ENCODE data around the gene CIB2. TPM values are rescaled to one million over a fixed set of nuclear protein-coding genes. Genes with fewer than 3 reads are reported as not detected.

CIB2 gene
- total RNA-seq, 1 experiment from 2014 or later, result 17.3 TPM

GRCh38 chr15:78092261-78093041 is 38.8 kb downstream of the CIB2 start, which contains the start of gene SH2D7 (continued):
- TF ChIP-seq CEBPB (IDR thresholded peaks at IDR 0.05; ENCODE audit: low read depth) (no peak), ELF1 (IDR thresholded peaks at IDR 0.05; ENCODE audit: borderline replicate concordance, low read depth) (no peak)

GRCh38 chr15:78090422-78091063 is 40.7 kb downstream of the CIB2 start:
- Histone ChIP-seq H3K4me3 (replicated peaks in 1 of 2; ENCODE audit: low read depth in 1 of 2, low read length in 2 of 2) (no peak overlapping the region), H4K20me1 (ENCODE audit: insufficient read depth) (no peaks in the 10 kb centered on the region), H3K27me3 (ENCODE audit: insufficient read depth, low read length) (no peaks in the 10 kb centered on the region), H3K4me1 (ENCODE audit: control insufficient read depth in 1 of 2, insufficient read depth in 2 of 2, low read length in 2 of 2) (no peaks in the 10 kb centered on the region), H3K4me2 (ENCODE audit: low read length) (no peak overlapping the region), H3K27ac (ENCODE audit: low read depth, low read length) (no peak overlapping the region), H3K36me3 (ENCODE audit: control insufficient read depth in 1 of 2, insufficient read depth in 2 of 2, low read length in 2 of 2) (no peaks in the 10 kb centered on the region), H3K79me2 (ENCODE audit: insufficient read depth, low read length) (no peaks in the 10 kb centered on the region), H3K9me3 (ENCODE audit: control insufficient read depth in 1 of 2, insufficient read depth in 1 of 2, low read depth in 1 of 2, low read length in 2 of 2) (no peaks in the 10 kb centered on the region), H2AFZ (ENCODE audit: low read depth, low read length, poor library complexity, severe bottlenecking) (no peak overlapping the region), H3K9ac (ENCODE audit: low read length) (no peak overlapping the region), H3K9me2 (ENCODE audit: insufficient read depth) (no peaks in the 10 kb centered on the region)
- DNase-seq (ENCODE audit: low read depth, low spot score), result no peak
- TF ChIP-seq EZH2phosphoT487 (IDR thresholded peaks at IDR 0.05; ENCODE audit: borderline replicate concordance), result no peak
- no peak for TF ChIP-seq POLR2A (IDR thresholded peaks at IDR 0.05; ENCODE audit: borderline replicate concordance, extremely low read depth, insufficient read depth, insufficient read length)
- no peak for TF ChIP-seq RAD21 (IDR thresholded peaks at IDR 0.05; ENCODE audit: low read depth)
- TF ChIP-seq MAX (IDR thresholded peaks at IDR 0.05), result no peak
- no peak for TF ChIP-seq REST (IDR thresholded peaks at IDR 0.05; ENCODE audit: low read depth)
- TF ChIP-seq YY1 (IDR thresholded peaks at IDR 0.05; ENCODE audit: extremely low read depth, insufficient replicate concordance, low read depth, low read length), result no peak
- TF ChIP-seq EZH2 (IDR thresholded peaks at IDR 0.05), result no peak
- TF ChIP-seq SIN3A (IDR thresholded peaks at IDR 0.05; ENCODE audit: low read depth), result no peak
- TF ChIP-seq FOSL1 (IDR thresholded peaks at IDR 0.05; ENCODE audit: low read depth), result no peak
- TF ChIP-seq CBX3 (IDR thresholded peaks at IDR 0.05; ENCODE audit: low read depth), result no peak
- TF ChIP-seq ZFX (IDR thresholded peaks at IDR 0.05), result no peak
- no peak for TF ChIP-seq ELF1 (IDR thresholded peaks at IDR 0.05; ENCODE audit: borderline replicate concordance, low read depth)
- no peak for TF ChIP-seq SP1 (IDR thresholded peaks at IDR 0.05; ENCODE audit: low read depth)
- no peak for TF ChIP-seq EGR1 (IDR thresholded peaks at IDR 0.05; ENCODE audit: low read depth)
- CTCF ChIA-PET, result no interaction called here
- RAD21 ChIA-PET (ENCODE audit: low non-redundant PET in 1 of 2, low total read pairs in 2 of 2, uncharacterized antibody in 2 of 2, unreplicated experiment in 2 of 2), result no interaction called here
- POLR2A ChIA-PET, result interaction anchor here (1.0 kb wide), 1 partner anchor 11 kb away, joined by 3 read pairs; no protein-coding TSS in a partner anchor
- BruUV-seq (replicated peaks), result no TSS peak
- intact Hi-C loops (cut with micrococcal nuclease), result no loop called here
- no peak for ATAC-seq

Measured in HCT116 (cell line).